HG03460 (cell line): ENCODE measurements around the gene NT5C3B.
A peak's percentile ranks its signal among the peaks of the same experiment; 100 is the strongest.
"Not testable (repeated sequence)": the region's sequence is repeated elsewhere in the genome, so short reads cannot be mapped to it uniquely, and the experiment has no call there.

Experiments
- ATAC-seq: cut with Tn5 transposase; IDR thresholded peaks from one replicate; pipeline ENCODE4 v1.9.1; 2021; ENCODE audit not compliant: unreplicated experiment

Gene NT5C3B

GRCh38 chr17:41840781-41841180 is 4.7 kb upstream of the NT5C3B start:
- not testable (repeated sequence) for ATAC-seq

GRCh38 chr17:41839448-41839847 is 3.4 kb upstream of the NT5C3B start:
- ATAC-seq = not testable (repeated sequence)

- ATAC-seq = no peak
Measured at GRCh38 chr17:41837761-41838538, 1.9 kb upstream of the NT5C3B start, which contains the start of gene KLHL10. KLHL10 (plus strand) TSS chr17:41837825; CDS start chr17:41837933, 108 bp downstream.

GRCh38 chr17:41836550-41837196 is 641 bp upstream of the NT5C3B start:
- ATAC-seq = no peak

- peak; percentile 43 for ATAC-seq
Measured at GRCh38 chr17:41835214-41835799, 725 bp downstream of the NT5C3B start.

- ATAC-seq = not testable (repeated sequence)
Measured at GRCh38 chr17:41829961-41830360, 6.1 kb downstream of the NT5C3B start.

- no peak for ATAC-seq
Measured at GRCh38 chr17:41825175-41825845, 10.7 kb downstream of the NT5C3B start.

- no peak for ATAC-seq
Measured at GRCh38 chr17:41824086-41824485, 11.9 kb downstream of the NT5C3B start.

- no peak for ATAC-seq
Measured at GRCh38 chr17:41823580-41823979, 12.5 kb downstream of the NT5C3B start.

- ATAC-seq = no peak
Measured at GRCh38 chr17:41823141-41823524, 12.9 kb downstream of the NT5C3B start.

GRCh38 chr17:41822216-41823140 is 13.6 kb downstream of the NT5C3B start:
- no peak for ATAC-seq

- ATAC-seq = no peak
Measured at GRCh38 chr17:41821776-41822175, 14.3 kb downstream of the NT5C3B start.

GRCh38 chr17:41818024-41818423 is 18.0 kb downstream of the NT5C3B start:
- no peak for ATAC-seq

GRCh38 chr17:41816637-41817320 is 19.3 kb downstream of the NT5C3B start:
- no peak for ATAC-seq

- no peak for ATAC-seq
Measured at GRCh38 chr17:41814195-41814594, 21.8 kb downstream of the NT5C3B start.

GRCh38 chr17:41813699-41814124 is 22.3 kb downstream of the NT5C3B start:
- ATAC-seq = no peak

GRCh38 chr17:41813152-41813680 is 22.8 kb downstream of the NT5C3B start:
- ATAC-seq = no peak

GRCh38 chr17:41812381-41813151 is 23.5 kb downstream of the NT5C3B start, which contains the start of gene FKBP10:
FKBP10 (plus strand) TSS chr17:41813004; CDS start chr17:41813035, 31 bp downstream.
- no peak for ATAC-seq
